ENCODE results near the gene ITGB3.
A peak's percentile ranks its signal among the peaks of the same experiment; 100 is the strongest.

Gene ITGB3

DNA sequence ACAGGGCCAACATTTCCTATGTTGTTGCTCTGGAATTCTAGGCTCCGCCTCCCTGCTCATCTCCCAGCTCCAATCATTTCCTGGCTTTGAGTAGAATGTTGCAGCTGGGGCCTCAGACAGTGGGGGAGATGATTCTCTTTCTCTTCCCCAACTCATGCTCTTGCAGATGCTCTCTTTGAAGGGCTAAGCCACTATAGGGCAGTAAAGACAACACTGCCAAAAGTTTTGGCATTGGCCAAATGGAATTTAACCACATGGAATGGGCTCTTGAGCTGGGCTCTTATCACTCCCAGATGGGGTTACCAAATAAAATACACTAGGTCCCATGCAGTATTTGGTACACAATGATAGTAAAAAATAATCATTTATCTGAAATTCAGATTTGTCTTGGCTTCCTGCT is 50.6 kb downstream of the ITGB3 start:
- no peak for DNase-seq

DNA sequence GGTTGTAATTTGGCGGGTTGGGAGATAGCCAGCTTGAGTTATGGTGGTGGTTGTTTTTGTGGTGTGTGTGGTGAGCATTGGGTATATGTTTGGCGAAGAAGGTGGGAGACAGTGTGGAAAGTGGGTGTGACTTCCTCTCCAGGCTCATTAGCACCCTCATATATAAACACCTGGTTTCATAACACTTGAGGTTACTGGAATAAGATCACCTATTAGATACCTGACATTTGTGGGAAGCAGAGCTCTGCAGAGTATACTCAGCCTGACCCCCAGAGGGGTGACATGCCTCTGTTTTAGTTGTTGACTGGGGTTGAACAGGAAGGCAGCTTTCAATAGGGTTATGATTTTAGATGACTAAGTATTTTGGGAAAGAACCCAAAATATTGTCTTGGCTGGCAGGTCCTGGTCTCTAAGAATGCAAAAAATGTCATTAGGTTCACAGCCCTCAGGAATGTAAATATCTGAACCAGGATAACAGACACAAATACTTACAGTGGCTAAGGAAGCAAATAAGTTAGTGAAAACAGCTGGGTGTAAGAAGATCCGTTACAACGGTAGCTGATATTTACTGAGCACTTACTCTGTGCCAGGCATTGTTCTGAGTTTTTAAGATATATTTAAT is 51.8 kb downstream of the ITGB3 start:
- no peak for DNase-seq

DNA sequence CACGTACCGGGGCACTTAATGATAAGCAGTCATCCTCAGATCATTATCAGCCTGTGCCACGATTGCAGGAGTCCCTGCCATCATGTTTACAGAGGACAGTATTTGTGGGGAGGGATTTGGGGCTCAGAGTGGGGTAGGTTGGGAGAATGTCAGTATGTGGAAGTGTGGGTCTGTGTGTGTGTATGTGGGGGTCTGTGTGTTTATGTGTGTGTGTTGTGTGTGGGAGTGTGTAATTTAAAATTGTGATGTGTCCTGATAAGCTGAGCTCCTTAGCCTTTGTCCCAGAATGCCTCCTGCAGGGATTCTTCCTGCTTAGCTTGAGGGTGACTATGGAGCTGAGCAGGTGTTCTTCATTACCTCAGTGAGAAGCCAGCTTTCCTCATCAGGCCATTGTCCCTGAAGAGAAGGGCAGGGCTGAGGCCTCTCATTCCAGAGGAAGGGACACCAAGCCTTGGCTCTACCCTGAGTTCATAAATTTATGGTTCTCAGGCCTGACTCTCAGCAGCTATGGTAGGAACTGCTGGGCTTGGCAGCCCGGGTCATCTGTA is 56.6 kb downstream of the ITGB3 start:
- DNase-seq: no peak

DNA sequence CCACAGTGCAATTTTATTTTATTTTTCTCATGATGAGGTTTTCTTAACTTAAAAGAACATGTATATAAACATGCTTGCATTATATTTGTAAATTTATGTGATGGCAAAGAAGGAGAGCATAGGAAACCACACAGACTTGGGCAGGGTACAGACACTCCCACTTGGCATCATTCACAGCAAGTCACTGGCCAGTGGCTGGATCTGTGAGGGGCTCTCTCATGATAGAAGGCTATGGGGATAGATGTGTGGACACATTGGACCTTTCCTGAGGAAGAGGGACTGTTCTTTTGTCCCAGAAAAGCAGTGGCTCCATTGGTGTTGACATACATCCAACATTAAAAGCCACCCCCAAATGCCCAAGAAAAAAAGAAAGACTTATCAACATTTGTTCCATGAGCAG is 57.8 kb downstream of the ITGB3 start:
- DNase-seq: no peak

DNA sequence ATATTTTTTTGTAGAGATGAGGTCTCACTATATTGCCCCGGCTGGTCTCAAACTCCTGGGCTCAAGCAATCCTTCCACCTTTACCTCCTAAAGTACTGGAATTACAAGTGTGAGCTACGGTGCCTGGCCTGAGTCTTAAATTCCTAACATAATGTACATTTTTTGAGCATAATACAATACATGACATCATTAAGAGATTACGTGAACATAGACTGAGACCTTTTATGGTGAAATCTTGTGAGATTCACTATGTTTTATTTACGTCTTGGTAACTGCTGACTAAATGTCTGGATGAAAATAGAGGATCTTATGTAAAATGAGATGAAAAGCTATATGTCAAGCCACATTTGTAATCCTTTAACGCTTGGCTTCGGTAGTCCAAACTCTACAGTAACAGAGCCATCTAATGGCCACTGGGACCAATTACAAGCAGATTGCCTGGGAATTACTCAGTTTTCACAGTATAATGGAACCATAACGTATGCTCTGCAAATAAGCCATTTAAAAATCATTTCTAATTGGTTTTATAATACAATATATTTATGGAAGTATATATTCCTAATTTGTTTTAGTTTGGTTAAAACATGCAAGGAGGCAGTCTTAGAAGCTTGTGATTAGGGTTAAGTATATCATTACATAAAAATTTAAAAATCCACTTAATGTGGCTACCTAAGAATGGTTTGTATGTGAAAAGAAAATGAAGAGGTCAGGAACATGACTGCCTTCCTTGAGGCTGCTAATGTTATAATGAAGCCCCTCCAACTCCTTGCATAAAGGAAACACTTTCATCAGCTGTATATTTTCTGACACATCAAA is 62.0 kb downstream of the ITGB3 start:
- DNase-seq: peak; percentile 53

DNA sequence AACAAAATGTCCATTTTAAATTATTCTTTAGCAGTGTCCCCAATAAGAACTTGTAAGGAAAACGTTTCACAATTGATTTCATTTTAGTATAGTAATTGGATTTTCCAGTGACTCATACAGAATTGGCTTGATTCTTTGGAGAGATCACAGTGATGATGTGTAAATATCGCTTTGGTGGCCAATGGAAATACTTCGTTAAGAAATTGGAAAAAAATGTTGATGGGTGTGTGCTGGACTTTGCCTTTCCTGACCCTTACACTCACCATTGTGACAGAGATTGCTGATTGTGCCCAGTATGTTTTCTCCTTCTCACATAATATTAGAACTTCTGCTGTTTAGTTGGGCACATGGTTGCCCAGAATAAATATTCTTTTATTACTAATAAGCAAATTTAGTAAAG is 62.7 kb downstream of the ITGB3 start:
- no peak for DNase-seq

DNA sequence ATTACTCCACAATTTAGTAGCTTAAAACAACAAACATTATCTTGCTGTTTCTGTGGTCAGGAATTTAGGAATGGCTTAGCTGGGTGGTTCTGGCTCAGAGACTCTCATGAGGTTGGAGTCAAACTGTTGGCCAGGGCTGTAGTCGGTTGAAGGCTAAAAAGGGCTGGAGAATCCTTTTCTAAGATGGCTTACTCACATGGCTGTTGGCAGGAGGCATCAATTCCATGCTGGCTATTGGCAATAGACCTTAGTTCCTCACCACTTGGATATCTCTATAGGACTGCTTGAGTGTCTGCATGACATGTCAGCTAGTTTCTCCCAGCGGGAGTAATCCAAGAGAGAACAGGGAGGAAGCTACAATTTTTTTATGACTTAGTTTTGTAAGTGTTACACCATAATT is 63.5 kb downstream of the ITGB3 start:
- no peak for DNase-seq

DNA sequence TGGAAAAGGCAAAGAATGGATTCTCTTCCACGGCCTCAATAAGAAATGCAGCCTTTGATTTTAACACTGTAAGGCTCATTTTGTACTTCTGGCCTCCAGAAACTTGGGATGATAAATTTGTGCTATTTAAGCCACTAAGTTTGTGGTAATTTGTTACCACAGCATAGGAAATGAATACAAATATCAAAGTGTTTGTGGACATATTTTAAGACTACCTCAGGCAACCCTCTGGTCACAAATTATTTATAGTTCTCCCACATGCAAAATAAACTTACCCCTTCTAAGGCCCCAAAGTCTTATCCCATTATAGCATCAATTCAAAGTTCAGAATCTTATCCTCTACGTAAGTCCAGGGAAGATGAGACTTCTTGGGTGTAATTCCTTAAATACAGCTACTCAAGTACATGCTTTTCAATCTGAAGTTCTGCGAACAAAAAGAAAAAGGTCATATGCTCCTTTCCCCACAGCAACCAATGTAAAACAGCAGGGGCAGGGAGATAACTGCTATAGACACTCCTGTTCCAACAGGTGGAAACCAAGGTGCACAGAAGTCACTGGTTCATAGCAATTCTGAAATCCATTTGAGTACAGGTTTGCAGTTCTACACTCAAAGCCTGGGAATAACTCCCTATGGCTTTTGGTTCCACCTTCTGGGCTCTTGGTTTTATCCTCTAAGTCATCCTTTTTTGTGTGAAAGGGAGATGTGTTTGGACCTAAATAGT is 64.7 kb downstream of the ITGB3 start:
- DNase-seq: no peak

DNA sequence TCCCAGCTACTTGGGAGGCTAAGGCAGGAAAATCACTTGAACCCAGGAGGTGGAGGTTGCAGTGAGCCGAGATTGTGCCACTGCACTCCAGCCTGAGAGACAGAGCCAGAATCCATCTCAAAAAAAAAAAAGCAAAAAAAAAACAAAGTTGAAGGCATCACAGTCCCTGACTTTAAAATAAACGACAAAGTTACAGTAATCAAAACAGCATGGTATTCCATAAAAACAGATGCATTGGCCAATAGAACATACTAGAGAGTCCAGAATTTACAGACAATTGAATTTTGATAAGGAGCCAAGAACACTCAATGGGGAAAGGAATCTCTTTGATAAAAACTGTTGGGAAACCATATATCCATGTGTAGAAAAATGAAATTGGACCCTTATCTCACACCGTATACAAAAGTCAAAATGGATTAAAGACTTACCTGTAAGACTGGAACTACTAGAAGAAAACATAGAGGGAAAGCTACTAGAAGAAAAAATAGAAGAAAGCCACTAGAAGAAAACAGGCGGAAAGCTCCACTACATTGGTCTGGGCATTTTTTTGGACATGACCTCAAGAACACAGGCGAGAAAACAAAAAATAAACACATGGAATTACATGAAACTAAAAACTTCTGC is 67.4 kb downstream of the ITGB3 start:
- no peak for DNase-seq

DNA sequence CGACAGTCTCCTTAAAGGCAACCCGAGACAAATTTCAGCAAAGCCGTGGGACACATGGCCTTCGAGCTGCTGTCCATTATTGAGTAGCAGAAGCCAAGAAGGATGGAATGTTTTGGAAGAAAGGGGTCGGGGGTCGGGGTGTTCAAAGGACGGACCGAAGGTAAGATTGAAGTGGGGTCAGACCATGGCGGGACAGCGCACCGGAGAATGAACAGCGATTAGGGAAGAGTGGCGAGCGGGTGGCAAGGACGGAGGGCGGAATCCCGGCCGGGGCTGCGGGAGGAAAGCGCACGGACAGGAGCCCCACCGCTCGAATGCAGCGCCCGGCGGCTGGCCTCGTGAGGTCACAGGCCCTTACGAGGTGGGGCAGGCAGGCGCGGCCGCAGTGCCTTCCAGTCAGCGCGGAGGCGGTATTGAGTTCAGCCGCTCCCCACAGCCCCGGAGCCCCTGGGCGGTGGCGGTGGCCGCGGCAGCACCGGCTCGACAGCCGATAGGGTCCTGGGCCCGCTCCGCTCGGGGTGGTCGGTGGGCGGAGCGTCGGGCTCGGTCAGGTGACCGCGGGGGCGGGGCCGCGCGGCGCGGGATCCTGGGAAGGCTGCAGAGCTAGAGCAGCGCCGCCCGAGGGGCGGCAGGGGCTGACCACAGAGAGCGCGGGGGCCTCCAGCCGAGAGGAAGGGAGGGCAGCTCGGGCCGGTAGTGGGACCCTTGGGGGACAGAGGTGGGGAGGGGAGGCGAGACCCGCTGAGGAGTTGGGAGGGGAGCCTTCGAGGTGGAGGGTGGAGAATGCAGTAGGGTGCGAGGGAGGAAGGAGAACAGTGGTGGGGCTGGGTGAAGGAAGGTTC is 70.0 kb downstream of the ITGB3 start, which contains the start of gene EFCAB13:
Gene EFCAB13, plus strand, starts transcription at position 574 of the 842 bp plus-strand sequence. CDS start 4,399 bp downstream, outside the sequence.
- DNase-seq: peak; percentile 81

DNA sequence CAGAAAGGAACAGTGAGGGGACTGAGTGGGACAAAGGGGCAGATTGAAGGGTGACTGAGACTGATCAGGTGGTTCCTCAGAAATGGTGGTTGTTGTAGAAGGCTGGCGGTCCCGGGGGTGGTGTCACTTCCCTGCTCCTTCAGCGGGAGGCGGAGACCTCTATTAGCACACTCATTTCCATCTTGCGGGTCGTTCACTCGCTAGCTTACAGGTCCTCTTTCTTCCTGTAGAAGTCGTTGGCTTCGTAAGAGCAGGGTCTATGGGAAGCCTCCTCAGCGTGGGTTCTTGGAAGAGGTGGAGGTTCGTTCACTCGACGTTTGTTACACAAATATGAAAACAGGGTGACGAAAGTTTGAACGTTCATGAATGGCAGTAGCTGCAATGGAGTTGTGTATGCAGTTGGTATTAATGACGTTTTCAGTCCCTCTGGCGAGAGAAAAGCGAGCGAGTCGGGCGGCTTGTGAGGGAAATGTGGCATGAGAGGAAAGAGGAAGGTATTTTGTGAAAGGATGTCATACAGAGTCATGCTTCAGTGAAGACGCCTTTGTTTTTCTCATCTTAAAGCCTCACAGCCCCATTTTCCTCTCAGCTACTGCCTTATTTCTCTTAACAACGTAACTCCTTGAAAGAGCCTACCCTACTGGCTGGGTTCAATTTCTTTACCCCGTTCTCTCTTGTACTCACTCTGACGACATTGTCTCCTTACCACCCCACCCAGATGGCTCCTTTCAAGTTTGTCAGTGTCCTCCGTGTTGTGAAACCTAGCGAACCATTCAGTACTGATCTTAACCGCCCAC is 70.8 kb downstream of the ITGB3 start:
- peak; percentile 78 for DNase-seq

DNA sequence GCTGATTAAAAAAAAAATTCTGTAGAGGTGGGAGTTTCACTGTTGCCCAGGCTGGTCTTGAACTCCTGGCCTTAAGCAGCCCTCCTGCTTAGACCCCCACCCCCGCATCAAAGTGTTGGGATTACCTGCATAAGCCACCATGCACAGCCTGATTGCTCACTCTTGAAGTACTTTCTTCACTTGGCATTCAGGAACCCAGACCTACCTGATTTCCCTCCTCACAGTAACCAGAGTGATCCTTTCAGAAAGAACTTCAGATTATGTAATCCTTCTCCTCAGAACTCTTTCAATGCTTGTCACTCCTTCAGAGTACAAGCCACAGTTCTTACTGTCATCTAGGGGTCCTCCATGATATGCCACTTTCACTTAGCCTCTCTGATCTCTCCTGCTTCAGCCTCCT is 71.5 kb downstream of the ITGB3 start:
- DNase-seq: no peak

DNA sequence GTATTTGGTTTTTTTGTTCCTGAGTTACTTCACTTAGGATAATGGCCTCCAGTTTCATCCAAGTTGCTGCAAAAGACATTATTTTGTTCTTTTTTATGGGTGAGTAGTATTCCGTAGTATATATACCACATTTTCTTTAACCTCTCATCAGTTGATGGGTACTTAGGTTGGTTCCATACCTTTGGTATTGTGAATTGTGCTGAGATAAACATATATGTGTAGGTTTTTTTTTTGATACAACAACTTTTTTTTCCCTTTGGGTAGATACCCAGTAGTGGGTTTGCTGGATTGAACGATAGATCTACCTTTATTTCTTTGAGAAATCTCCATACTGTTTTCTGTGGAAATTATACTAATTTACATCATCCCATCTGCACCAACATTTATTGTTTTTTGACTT is 76.9 kb downstream of the ITGB3 start:
- DNase-seq: no peak

DNA sequence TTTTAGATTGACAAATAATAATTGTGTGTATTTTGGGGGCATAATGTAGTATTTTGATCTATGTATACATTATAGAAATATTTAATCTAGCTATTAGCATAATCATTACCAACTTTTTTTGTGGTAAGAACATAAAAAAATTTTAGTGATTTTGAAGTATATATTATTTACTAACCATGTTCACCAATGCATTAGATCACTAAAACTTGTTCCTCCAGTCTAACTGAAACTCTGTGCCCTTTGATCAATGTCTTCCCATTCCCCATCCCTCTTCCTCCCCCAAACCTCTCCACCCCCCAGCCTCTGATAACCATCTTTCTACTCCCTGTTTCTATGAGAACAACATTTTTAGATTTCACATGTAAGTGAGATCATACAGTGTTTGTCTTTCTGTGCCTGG is 78.7 kb downstream of the ITGB3 start:
- DNase-seq: no peak

DNA sequence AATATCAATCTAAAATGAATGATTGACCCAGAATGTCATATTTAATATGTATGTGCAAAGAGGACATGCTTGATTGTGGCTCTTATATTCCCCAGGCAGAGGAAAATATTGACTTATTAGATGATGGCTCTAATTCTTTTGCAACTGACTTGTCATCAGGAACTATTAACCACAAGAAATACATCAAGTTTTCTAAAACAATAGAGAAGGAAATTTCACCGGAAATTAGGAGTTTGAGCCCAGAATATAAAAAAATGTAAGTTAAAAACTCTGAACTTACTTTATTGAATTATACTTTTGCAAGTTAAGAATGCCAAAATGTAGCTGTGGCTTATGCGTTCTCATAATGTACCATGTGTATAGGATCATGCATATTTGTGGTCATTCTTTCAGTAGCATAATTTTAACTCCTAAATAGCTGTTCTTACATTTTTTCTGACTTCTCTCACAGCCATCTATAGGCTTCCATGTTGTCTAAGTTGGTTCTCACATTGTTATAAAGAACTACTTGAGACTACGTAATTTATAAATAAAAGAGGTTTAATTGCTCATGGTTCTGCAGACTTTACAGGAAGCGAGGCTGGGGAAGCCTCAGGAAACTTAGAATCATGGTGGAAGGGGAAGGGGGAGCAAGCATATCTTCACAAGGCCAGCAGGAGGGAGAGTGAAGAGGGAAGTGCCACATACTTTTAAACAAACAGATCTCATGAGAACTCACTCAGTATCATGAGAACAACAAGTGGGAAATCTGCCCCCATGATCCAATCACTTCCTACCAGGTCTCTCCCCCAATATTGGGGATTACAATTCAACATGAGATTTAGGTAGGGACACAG is 81.7 kb downstream of the ITGB3 start:
- no peak for DNase-seq

DNA sequence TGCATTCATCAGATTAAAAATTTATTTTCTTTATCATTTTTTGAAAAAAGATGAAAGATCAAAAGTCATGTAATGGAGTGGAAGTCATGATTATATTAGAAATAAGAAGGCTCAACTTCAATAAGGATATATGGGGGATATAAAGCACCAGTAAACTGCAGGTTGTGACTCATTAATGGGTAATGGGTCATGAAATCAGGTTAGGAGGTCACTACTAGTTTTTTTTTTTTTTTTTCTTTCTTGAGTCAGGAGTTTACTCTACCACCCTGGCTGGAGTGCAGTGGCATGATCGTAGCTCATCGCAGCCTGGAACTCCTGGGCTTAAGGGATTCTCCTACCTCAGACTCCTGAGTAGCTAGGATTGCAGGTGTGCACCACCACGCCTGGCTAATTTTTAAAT is 84.4 kb downstream of the ITGB3 start:
- no peak for DNase-seq

DNA sequence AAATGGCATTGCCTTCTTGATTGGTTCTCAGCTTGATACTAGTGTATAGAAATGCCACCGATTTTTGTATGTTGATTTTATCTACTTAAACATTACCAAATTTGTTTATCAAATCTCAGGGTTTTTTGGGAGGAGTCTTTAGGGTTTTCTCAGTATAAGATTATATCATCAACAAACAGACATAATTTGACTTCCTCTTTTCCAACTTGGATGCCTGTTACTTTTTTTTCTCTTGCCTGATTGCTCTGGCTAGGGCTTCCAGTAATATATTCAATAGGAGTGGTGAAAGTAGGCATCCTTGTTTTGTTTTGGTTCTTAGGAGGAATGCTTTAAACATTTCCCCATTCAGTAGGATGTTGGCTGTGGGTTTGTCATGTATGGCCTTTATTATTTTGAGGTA is 99.2 kb downstream of the ITGB3 start:
- DNase-seq: no peak

DNA sequence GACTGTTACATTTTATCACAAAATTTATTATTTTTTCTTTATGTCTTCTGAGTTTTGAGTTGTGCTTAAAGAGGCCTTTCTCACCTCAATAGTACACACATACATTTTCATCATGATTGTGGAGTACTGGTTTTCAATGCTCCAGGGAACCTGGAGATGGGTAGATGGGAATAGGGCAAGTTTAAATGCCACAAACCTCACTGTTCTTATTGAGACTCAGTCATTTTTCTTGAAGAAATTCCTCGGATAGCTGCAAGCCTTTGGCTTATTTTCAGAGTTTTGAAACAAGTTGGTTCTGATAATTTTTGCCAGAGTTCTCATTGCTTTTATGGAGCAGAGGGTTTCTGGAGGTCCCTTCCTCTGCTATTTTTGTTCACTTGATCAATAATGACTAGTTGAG is 105.0 kb downstream of the ITGB3 start:
- no peak for DNase-seq
